HepG2 (cell line): ENCODE results near the gene SMIM28. TPM values are rescaled to one million over a fixed set of nuclear protein-coding genes. Genes with fewer than 3 reads are reported as not detected.

Experiments used
- ARNT2 ChIP-seq: sonication (generic); formaldehyde crosslinking; IDR thresholded peaks from 2 replicates; pipeline ENCODE4 v1.8.0; 2022; ENCODE audit warnings: mild to moderate bottlenecking, low read depth, missing genetic modification reagents, moderate library complexity
- CTCF ChIP-seq: sonication (generic); formaldehyde crosslinking; IDR thresholded peaks from 2 replicates; pipeline ENCODE4 v1.5.0; 2020; ENCODE audit warnings: mild to moderate bottlenecking, missing genetic modification reagents, moderate library complexity
- FOXA1 ChIP-seq, 2 experiments: fragments of 450-650 bp in 1 of 2; sonication (generic) in 1 of 2; formaldehyde crosslinking in 1 of 2; IDR thresholded peaks; 2 replicates each; pipeline versions ENCODE4 v1.4.0 to v1.6.1; 2016 to 2020; ENCODE audit warnings: missing genetic modification reagents in 1 of 2
- GMEB1 ChIP-seq: sonication (generic); formaldehyde crosslinking; IDR thresholded peaks from 2 replicates; pipeline ENCODE4 v1.5.1; 2020; ENCODE audit warnings: missing genetic modification reagents, mild to moderate bottlenecking, borderline replicate concordance
- GTF3A ChIP-seq: sonication (generic); formaldehyde crosslinking; conservative IDR thresholded peaks from 2 replicates; pipeline ENCODE4 v1.4.0; 2020; ENCODE audit warnings: mild to moderate bottlenecking, missing genetic modification reagents
- HOMEZ ChIP-seq: IDR thresholded peaks from 2 replicates; pipeline ENCODE4 v1.6.1; 2016; ENCODE audit warnings: low read depth
- MTERF4 ChIP-seq: sonication (generic); formaldehyde crosslinking; IDR thresholded peaks from 2 replicates; pipeline ENCODE4 v1.8.0; 2023; ENCODE audit warnings: mild to moderate bottlenecking, missing genetic modification reagents
- NFE2L2 ChIP-seq: fragments of 150-350 bp; IDR thresholded peaks from 2 replicates; pipeline ENCODE4 v1.6.1; 2014; ENCODE audit warnings: low read length
- PRDM4 ChIP-seq: sonication (generic); formaldehyde crosslinking; IDR thresholded peaks from 2 replicates; pipeline ENCODE4 v1.9.0; 2021; ENCODE audit warnings: missing genetic modification reagents, borderline replicate concordance
- SOX6 ChIP-seq, 2 experiments: fragments of 450-650 bp in 1 of 2; sonication (generic) in 1 of 2; formaldehyde crosslinking in 1 of 2; IDR thresholded peaks; 2 replicates each; pipeline versions ENCODE4 v1.4.0 to v1.6.1; 2017 to 2020; ENCODE audit warnings: antibody characterized with exemption in 1 of 2, mild to moderate bottlenecking in 1 of 2, missing genetic modification reagents in 1 of 2
- ZNF776 ChIP-seq: sonication (generic); formaldehyde crosslinking; IDR thresholded peaks from 2 replicates; pipeline ENCODE4 v1.4.0; 2020; ENCODE audit warnings: mild to moderate bottlenecking, missing genetic modification reagents
- polyA plus RNA-seq, 8 experiments: library from polyadenylated mRNA; depleted of rRNA in 3 of 8; stranded (reverse) in 7 of 8; unstranded in 1 of 8; fragments of >200 nt; fragmentation: Illumina TruSeq in 4 of 8; extraction: Trizol in 4 of 8; gene quantifications; 2 replicates each; pipeline versions ENCODE4 v1.2.1 to v1.2.3, GENCODE V29; 2011 to 2016; ENCODE audit warnings: low read depth in 4 of 8, missing spikeins in 1 of 8, mixed read lengths in 1 of 8; ENCODE audit not compliant: insufficient read depth in 1 of 8
- total RNA-seq, 5 experiments: library from RNA; depleted of rRNA; stranded (reverse); fragments of >200 nt; fragmentation: Illumina TruSeq; extraction: Trizol; gene quantifications; 2 replicates each; pipeline ENCODE4 v1.2.3, GENCODE V29; 2016; ENCODE audit warnings: low read depth in 1 of 5

SMIM28 gene
- total and polyA plus RNA-seq, 2 of the 13 experiments (the other 11 are each of a cell fraction or from before 2014, with no cell fraction given), result not detected

GRCh38 chr6:138404666-138405337 is 27.1 kb downstream of the SMIM28 start (continued):
- TF ChIP-seq HOMEZ (CRISPR knock-in tag) (no peak), GTF3A (CRISPR knock-in tag) (no peak), SOX6 (IDR thresholded peaks at IDR 0.05) (no peak), SOX6 (CRISPR knock-in tag; IDR thresholded peaks at IDR 0.05) (peak; percentile 25; the same call in 1 of the 2 replicates), GMEB1 (no peak), FOXA1 (IDR thresholded peaks at IDR 0.05) (no peak), FOXA1 (CRISPR knock-in tag; IDR thresholded peaks at IDR 0.05) (no peak), NFE2L2 (no peak), PRDM4 (CRISPR knock-in tag) (no peak), CTCF (CRISPR knock-in tag) (no peak), MTERF4 (CRISPR knock-in tag) (no peak), ARNT2 (CRISPR knock-in tag) (no peak), ZNF776 (CRISPR knock-in tag) (no peak)
